Activated CD8-positive, alpha-beta T cell treated with anti-CD3 and anti-CD28 coated beads for 36 hours (primary cell): ENCODE data around the gene TMEM39A. TPM values are rescaled to one million over a fixed set of nuclear protein-coding genes. Genes with fewer than 3 reads are reported as not detected.

Experiments
- ATAC-seq: fragments of 200-7000 bp; cut with Tn5 transposase; one replicate; pipeline ENCODE4 v1.10.0; 2021; ENCODE audit warnings: mild to moderate bottlenecking, moderate library complexity
- CTCF ChIA-PET: fragments of 350-600 bp; sonication (Branson Sonifier 250); formaldehyde crosslinking; loops from one replicate; lab custom pipeline; 2021; ENCODE audit warnings: antibody characterized with exemption; lab: Charles Lee
- POLR2A ChIA-PET: fragments of 350-600 bp; sonication (Branson Sonifier 250); formaldehyde crosslinking; loops from one replicate; lab custom pipeline; 2021; ENCODE audit warnings: antibody characterized with exemption; lab: Charles Lee
- DNase-seq: peaks from one replicate; pipeline ENCODE4 v3.0.0-alpha.2; 2020
- H3K27ac Mint-ChIP-seq: one replicate; pipeline ENCODE4 v1.8.0; 2021; ENCODE audit warnings: mild to moderate bottlenecking, mixed read lengths
- H3K27me3 Mint-ChIP-seq: one replicate; pipeline ENCODE4 v1.8.0; 2021; ENCODE audit warnings: mixed read lengths
- H3K36me3 Mint-ChIP-seq: one replicate; pipeline ENCODE4 v1.8.0; 2021; ENCODE audit warnings: low read depth, mixed read lengths
- H3K4me1 Mint-ChIP-seq: one replicate; pipeline ENCODE4 v1.8.0; 2021; ENCODE audit warnings: low read depth, mixed read lengths
- H3K4me3 Mint-ChIP-seq: one replicate; pipeline ENCODE4 v1.8.0; 2021; ENCODE audit warnings: mild to moderate bottlenecking, moderate library complexity, mixed read lengths
- H3K9me3 Mint-ChIP-seq: one replicate; pipeline ENCODE4 v1.8.0; 2021; ENCODE audit warnings: mixed read lengths
- CTCF ChIP-seq: fragments of 200-600 bp; IDR thresholded peaks from one replicate; pipeline ENCODE4 v1.8.0; 2022; ENCODE audit warnings: antibody characterized with exemption, mild to moderate bottlenecking
- intact Hi-C: fragments of 100-400 bp; cut with micrococcal nuclease; formaldehyde crosslinking; loops from one replicate; pipeline ENCODE4 v1.10.0; 2022
- total RNA-seq, 2 experiments: library from RNA; stranded (reverse); gene quantifications; one replicate each; pipeline ENCODE4 v1.2.3, GENCODE V29; 2021

TMEM39A gene
- total RNA-seq, 2 experiments from 2014 or later, result 26.0 to 30.7 TPM

- DNase-seq (peak; percentile 5), ATAC-seq (no peak)
- Mint-ChIP-seq H3K36me3 (peaks cover 59% of the 10 kb centered on the region), H3K27ac (no peak overlapping the region), H3K27me3 (no peaks in the 10 kb centered on the region), H3K4me3 (no peak overlapping the region), H3K4me1 (no peaks in the 10 kb centered on the region), H3K9me3 (peaks cover 45% of the 10 kb centered on the region)
- no peak for TF ChIP-seq CTCF
- POLR2A ChIA-PET, result interaction anchor here (1.5 kb wide), 1 partner anchor 31 kb away, joined by 6 read pairs; no protein-coding TSS in a partner anchor
- intact Hi-C loops, result no loop called here
- CTCF ChIA-PET, result interaction anchor here (1.1 to 1.3 kb wide), 2 partner anchors 12 to 20 kb away, joined by 3 to 4 read pairs; no protein-coding TSS in a partner anchor
Measured at GRCh38 chr3:119428538-119428937, 34.9 kb downstream of the TMEM39A start.

- POLR2A ChIA-PET, result interaction anchor here (0.6 to 1.5 kb wide), 3 partner anchors 30 to 417 kb away, joined by 3 to 6 read pairs (median 5); no protein-coding TSS in a partner anchor
- ATAC-seq (no peak), DNase-seq (no peak)
- no peak for TF ChIP-seq CTCF
- Mint-ChIP-seq H3K27me3 (no peaks in the 10 kb centered on the region), H3K9me3 (peaks cover 45% of the 10 kb centered on the region), H3K4me1 (no peaks in the 10 kb centered on the region), H3K36me3 (peaks cover 50% of the 10 kb centered on the region), H3K4me3 (no peak overlapping the region), H3K27ac (no peak overlapping the region)
- CTCF ChIA-PET, result interaction anchor here (0.7 to 1.1 kb wide), 2 partner anchors 11 to 92 kb away, joined by 3 read pairs; no protein-coding TSS in a partner anchor
- intact Hi-C loops, result no loop called here
Measured at GRCh38 chr3:119427669-119428068, 35.7 kb downstream of the TMEM39A start.

GRCh38 chr3:119420196-119420595 is 43.2 kb downstream of the TMEM39A start:
- DNase-seq (no peak), ATAC-seq (no peak)
- ChIA-PET POLR2A (no interaction called here), CTCF (interaction anchor here (1.2 kb wide), 1 partner anchor 260 kb away, joined by 5 read pairs; no protein-coding TSS in a partner anchor)
- intact Hi-C loops, result no loop called here
- peaks cover 6% of the 10 kb centered on the region for H3K4me1 Mint-ChIP-seq
- no peak overlapping the region for H3K4me3 Mint-ChIP-seq
- TF ChIP-seq CTCF, result no peak
- H3K36me3 Mint-ChIP-seq, result no peaks in the 10 kb centered on the region
- no peak overlapping the region for H3K27ac Mint-ChIP-seq
- H3K27me3 Mint-ChIP-seq, result no peaks in the 10 kb centered on the region
- no peaks in the 10 kb centered on the region for H3K9me3 Mint-ChIP-seq

DNA sequence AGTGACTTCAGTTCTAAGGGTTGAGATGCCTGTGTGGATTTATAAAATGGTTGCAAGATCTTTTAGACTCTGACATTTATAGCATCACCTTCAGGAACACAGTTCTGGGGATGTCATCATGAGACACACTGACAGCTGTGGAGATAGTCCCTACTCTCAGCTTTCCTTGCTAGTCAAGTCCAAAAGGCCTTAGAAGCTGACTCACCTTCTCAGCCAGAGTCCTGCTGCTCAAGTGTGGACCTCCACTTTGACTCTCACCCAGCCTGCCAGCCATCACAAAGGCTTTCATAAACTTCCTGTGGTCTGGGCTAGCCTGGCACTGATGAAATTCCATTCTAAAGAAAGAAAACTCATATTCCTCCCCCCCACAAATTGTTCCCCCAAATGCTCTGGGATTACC is 44.8 kb downstream of the TMEM39A start:
- POLR2A ChIA-PET, result no interaction called here
- Mint-ChIP-seq H3K9me3 (no peaks in the 10 kb centered on the region), H3K36me3 (no peaks in the 10 kb centered on the region), H3K4me1 (peaks cover 6% of the 10 kb centered on the region), H3K27ac (no peak overlapping the region), H3K27me3 (no peaks in the 10 kb centered on the region), H3K4me3 (no peak overlapping the region)
- intact Hi-C loops, result no loop called here
- no peak for TF ChIP-seq CTCF
- no peak for DNase-seq
- ATAC-seq, result no peak
- CTCF ChIA-PET, result no interaction called here

GRCh38 chr3:119417771-119418512 is 45.5 kb downstream of the TMEM39A start:
- Mint-ChIP-seq H3K4me3 (no peak overlapping the region), H3K4me1 (peaks cover 6% of the 10 kb centered on the region), H3K27ac (no peak overlapping the region), H3K27me3 (no peaks in the 10 kb centered on the region), H3K36me3 (no peaks in the 10 kb centered on the region), H3K9me3 (no peaks in the 10 kb centered on the region)
- DNase-seq (no peak), ATAC-seq (no peak)
- ChIA-PET CTCF (interaction anchor here (0.9 to 1.3 kb wide), 2 partner anchors 10 to 144 kb away, joined by 3 read pairs; no protein-coding TSS in a partner anchor), POLR2A (no interaction called here)
- intact Hi-C loops, result no loop called here
- TF ChIP-seq CTCF, result no peak
